ENCODE measurements around the gene BCKDK.
"Not testable (repeated sequence)": the region's sequence is repeated elsewhere in the genome, so short reads cannot be mapped to it uniquely, and the experiment has no call there.

BCKDK gene

GRCh38 chr16:31100876-31101641 is 7.1 kb upstream of the BCKDK start:
- not testable (repeated sequence) for H3K4me1 ChIP-seq (ENCODE audit: control insufficient read depth, insufficient read depth, low read length); H3K9ac ChIP-seq (ENCODE audit: low read length in 2 of 2); H3K27me3 ChIP-seq (ENCODE audit: control insufficient read depth in 1 of 2, insufficient read depth in 2 of 2, low read length in 2 of 2); H3K9me3 ChIP-seq (ENCODE audit: control insufficient read depth in 2 of 2, low read length in 2 of 2); H3K27ac ChIP-seq (ENCODE audit: low read length); H3K36me3 ChIP-seq (ENCODE audit: control insufficient read depth in 2 of 2, insufficient read depth in 2 of 2, low read length in 2 of 2); H3K4me3 ChIP-seq (ENCODE audit: low read length in 2 of 2)

GRCh38 chr16:31105677-31106213 is 2.4 kb upstream of the BCKDK start:
- Histone ChIP-seq H3K27ac (ENCODE audit: low read length) (no peak overlapping the region), H3K27me3 (ENCODE audit: control insufficient read depth in 1 of 2, insufficient read depth in 2 of 2, low read length in 2 of 2) (no peaks in the 10 kb centered on the region), H3K4me1 (ENCODE audit: control insufficient read depth, insufficient read depth, low read length) (peaks cover 22% of the 10 kb centered on the region), H3K4me3 (ENCODE audit: low read length in 2 of 2) (peak overlapping the region; percentile 31 to 66), H3K36me3 (ENCODE audit: control insufficient read depth in 2 of 2, insufficient read depth in 2 of 2, low read length in 2 of 2) (peaks cover 8 to 12% of the 10 kb centered on the region in 2 donors), H3K9ac (ENCODE audit: low read length in 2 of 2) (no peak overlapping the region), H3K9me3 (ENCODE audit: control insufficient read depth in 2 of 2, low read length in 2 of 2) (no peaks in the 10 kb centered on the region)

- no peak overlapping the region for H3K4me3 ChIP-seq (ENCODE audit: low read length in 2 of 2)
- peaks cover 16 to 18% of the 10 kb centered on the region in 2 donors for H3K36me3 ChIP-seq (ENCODE audit: control insufficient read depth in 2 of 2, insufficient read depth in 2 of 2, low read length in 2 of 2)
- H3K27ac ChIP-seq (ENCODE audit: low read length): no peak overlapping the region
- H3K9ac ChIP-seq (ENCODE audit: low read length in 2 of 2): no peak overlapping the region
- H3K9me3 ChIP-seq (ENCODE audit: control insufficient read depth in 2 of 2, low read length in 2 of 2): no peaks in the 10 kb centered on the region
- no peaks in the 10 kb centered on the region for H3K27me3 ChIP-seq (ENCODE audit: control insufficient read depth in 1 of 2, insufficient read depth in 2 of 2, low read length in 2 of 2)
- H3K4me1 ChIP-seq (ENCODE audit: control insufficient read depth, insufficient read depth, low read length): peaks cover 22% of the 10 kb centered on the region
Observed at GRCh38 chr16:31106509-31107464, 1.4 kb upstream of the BCKDK start.

DNA sequence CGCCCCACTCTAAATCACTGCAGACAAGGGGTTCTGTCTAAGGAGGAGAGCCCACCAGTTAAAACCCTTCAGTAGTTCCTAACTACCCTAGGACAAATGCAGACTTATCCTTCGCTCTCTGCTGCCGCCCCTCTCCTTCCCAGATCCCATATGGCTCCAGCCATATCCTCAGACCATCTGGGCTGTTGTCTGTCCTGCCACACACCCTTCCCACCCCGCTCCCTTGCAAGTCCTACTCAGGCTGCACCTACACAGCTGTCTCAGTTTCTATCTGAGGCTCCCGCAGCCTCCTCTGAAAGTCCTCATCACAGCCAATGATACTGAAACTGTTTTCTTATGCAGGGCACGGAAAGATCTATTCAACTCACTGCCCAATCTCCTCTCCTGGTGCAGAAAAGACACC is 720 bp upstream of the BCKDK start:
- H3K36me3 ChIP-seq (ENCODE audit: control insufficient read depth in 2 of 2, insufficient read depth in 2 of 2, low read length in 2 of 2): peaks cover 17 to 23% of the 10 kb centered on the region in 2 donors
- no peak overlapping the region for H3K9ac ChIP-seq (ENCODE audit: low read length in 2 of 2)
- H3K27ac ChIP-seq (ENCODE audit: low read length): no peak overlapping the region
- H3K4me3 ChIP-seq (ENCODE audit: low read length in 2 of 2): peak overlapping the region; percentile 77 to 86
- H3K4me1 ChIP-seq (ENCODE audit: control insufficient read depth, insufficient read depth, low read length): peaks cover 24% of the 10 kb centered on the region
- no peaks in the 10 kb centered on the region for H3K9me3 ChIP-seq (ENCODE audit: control insufficient read depth in 2 of 2, low read length in 2 of 2)
- no peaks in the 10 kb centered on the region for H3K27me3 ChIP-seq (ENCODE audit: control insufficient read depth in 1 of 2, insufficient read depth in 2 of 2, low read length in 2 of 2)

GRCh38 chr16:31108794-31109558 is 790 bp downstream of the BCKDK start:
- peak overlapping the region; percentile 55 for H3K27ac ChIP-seq (ENCODE audit: low read length)
- no peaks in the 10 kb centered on the region for H3K27me3 ChIP-seq (ENCODE audit: control insufficient read depth in 1 of 2, insufficient read depth in 2 of 2, low read length in 2 of 2)
- peak overlapping the region; percentile 77 to 86 for H3K4me3 ChIP-seq (ENCODE audit: low read length in 2 of 2)
- H3K9me3 ChIP-seq (ENCODE audit: control insufficient read depth in 2 of 2, low read length in 2 of 2): no peaks in the 10 kb centered on the region
- peak overlapping the region; percentile 80 to 90 for H3K9ac ChIP-seq (ENCODE audit: low read length in 2 of 2)
- H3K4me1 ChIP-seq (ENCODE audit: control insufficient read depth, insufficient read depth, low read length): peaks cover 24% of the 10 kb centered on the region
- peaks cover 18 to 26% of the 10 kb centered on the region in 2 donors for H3K36me3 ChIP-seq (ENCODE audit: control insufficient read depth in 2 of 2, insufficient read depth in 2 of 2, low read length in 2 of 2)

DNA sequence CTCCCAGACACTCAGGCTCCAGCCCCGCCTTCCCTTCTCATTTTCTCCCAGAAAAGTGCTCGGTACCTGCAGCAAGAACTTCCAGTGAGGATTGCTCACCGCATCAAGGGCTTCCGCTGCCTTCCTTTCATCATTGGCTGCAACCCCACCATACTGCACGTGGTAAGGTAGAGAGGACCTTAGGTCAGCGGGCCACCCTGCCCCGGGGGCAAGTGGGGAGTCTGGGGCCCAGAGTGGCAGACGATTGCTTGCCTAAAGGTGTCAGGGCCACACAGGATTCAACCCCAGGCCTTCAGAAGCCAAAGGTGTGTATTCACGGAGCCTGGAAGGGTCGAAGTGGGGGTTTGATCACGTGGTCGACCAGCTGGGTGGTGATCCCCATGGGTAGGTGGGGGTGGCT is 1.4 kb downstream of the BCKDK start:
- no peak overlapping the region for H3K4me3 ChIP-seq (ENCODE audit: low read length in 2 of 2)
- no peaks in the 10 kb centered on the region for H3K27me3 ChIP-seq (ENCODE audit: control insufficient read depth in 1 of 2, insufficient read depth in 2 of 2, low read length in 2 of 2)
- H3K4me1 ChIP-seq (ENCODE audit: control insufficient read depth, insufficient read depth, low read length): peaks cover 24% of the 10 kb centered on the region
- no peak overlapping the region for H3K9ac ChIP-seq (ENCODE audit: low read length in 2 of 2)
- H3K9me3 ChIP-seq (ENCODE audit: control insufficient read depth in 2 of 2, low read length in 2 of 2): no peaks in the 10 kb centered on the region
- peaks cover 18 to 26% of the 10 kb centered on the region in 2 donors for H3K36me3 ChIP-seq (ENCODE audit: control insufficient read depth in 2 of 2, insufficient read depth in 2 of 2, low read length in 2 of 2)
- H3K27ac ChIP-seq (ENCODE audit: low read length): no peak overlapping the region

- Histone ChIP-seq H3K4me1 (ENCODE audit: control insufficient read depth, insufficient read depth, low read length) (peaks cover 24% of the 10 kb centered on the region), H3K36me3 (ENCODE audit: control insufficient read depth in 2 of 2, insufficient read depth in 2 of 2, low read length in 2 of 2) (peaks cover 18 to 26% of the 10 kb centered on the region in 2 donors), H3K9me3 (ENCODE audit: control insufficient read depth in 2 of 2, low read length in 2 of 2) (no peaks in the 10 kb centered on the region), H3K27ac (ENCODE audit: low read length) (no peak overlapping the region), H3K9ac (ENCODE audit: low read length in 2 of 2) (no peak overlapping the region), H3K27me3 (ENCODE audit: control insufficient read depth in 1 of 2, insufficient read depth in 2 of 2, low read length in 2 of 2) (no peaks in the 10 kb centered on the region), H3K4me3 (ENCODE audit: low read length in 2 of 2) (no peak overlapping the region)
Observed at GRCh38 chr16:31110106-31111034, 2.2 kb downstream of the BCKDK start.

DNA sequence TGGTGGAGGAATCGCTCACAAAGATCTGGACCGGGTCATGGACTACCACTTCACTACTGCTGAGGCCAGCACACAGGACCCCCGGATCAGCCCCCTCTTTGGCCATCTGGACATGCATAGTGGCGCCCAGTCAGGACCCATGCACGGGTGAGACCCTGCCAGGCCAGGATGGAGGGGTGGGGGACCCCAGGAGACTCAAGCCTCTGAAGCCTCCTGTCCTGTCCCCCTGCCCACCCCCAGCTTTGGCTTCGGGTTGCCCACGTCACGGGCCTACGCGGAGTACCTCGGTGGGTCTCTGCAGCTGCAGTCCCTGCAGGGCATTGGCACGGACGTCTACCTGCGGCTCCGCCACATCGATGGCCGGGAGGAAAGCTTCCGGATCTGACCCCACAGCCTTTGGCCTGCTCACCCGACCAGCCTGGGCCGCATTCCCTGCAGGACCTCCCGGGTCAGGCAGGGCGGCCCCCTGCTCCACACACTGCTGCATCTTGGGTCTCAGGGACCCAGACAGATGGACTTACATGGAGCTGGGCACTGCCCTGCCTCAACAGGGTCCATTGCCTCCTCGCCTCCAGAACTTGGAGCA is 3.8 kb downstream of the BCKDK start:
- Histone ChIP-seq H3K27ac (ENCODE audit: low read length) (no peak overlapping the region), H3K4me3 (ENCODE audit: low read length in 2 of 2) (no peak overlapping the region), H3K27me3 (ENCODE audit: control insufficient read depth in 1 of 2, insufficient read depth in 2 of 2, low read length in 2 of 2) (no peaks in the 10 kb centered on the region), H3K4me1 (ENCODE audit: control insufficient read depth, insufficient read depth, low read length) (peaks cover 22% of the 10 kb centered on the region), H3K9ac (ENCODE audit: low read length in 2 of 2) (no peak overlapping the region), H3K9me3 (ENCODE audit: control insufficient read depth in 2 of 2, low read length in 2 of 2) (no peaks in the 10 kb centered on the region), H3K36me3 (ENCODE audit: control insufficient read depth in 2 of 2, insufficient read depth in 2 of 2, low read length in 2 of 2) (peaks cover 18 to 26% of the 10 kb centered on the region in 2 donors)

GRCh38 chr16:31112711-31113110 is 4.5 kb downstream of the BCKDK start:
- H3K36me3 ChIP-seq (ENCODE audit: control insufficient read depth in 2 of 2, insufficient read depth in 2 of 2, low read length in 2 of 2): peaks cover 18 to 26% of the 10 kb centered on the region in 2 donors
- peaks cover 23% of the 10 kb centered on the region for H3K4me1 ChIP-seq (ENCODE audit: control insufficient read depth, insufficient read depth, low read length)
- H3K27me3 ChIP-seq (ENCODE audit: control insufficient read depth in 1 of 2, insufficient read depth in 2 of 2, low read length in 2 of 2): no peaks in the 10 kb centered on the region
- no peaks in the 10 kb centered on the region for H3K9me3 ChIP-seq (ENCODE audit: control insufficient read depth in 2 of 2, low read length in 2 of 2)
- no peak overlapping the region for H3K27ac ChIP-seq (ENCODE audit: low read length)
- no peak overlapping the region for H3K9ac ChIP-seq (ENCODE audit: low read length in 2 of 2)
- H3K4me3 ChIP-seq (ENCODE audit: low read length in 2 of 2): no peak overlapping the region
